Panc1 (cell line): ENCODE data around the gene FNDC10.

Source experiments
- POLR2AphosphoS5 ChIP-seq: IDR thresholded peaks from 2 replicates; pipeline ENCODE4 v1.6.1; 2012; ENCODE audit warnings: mild to moderate bottlenecking, low read depth, low read length, moderate library complexity
- TF ChIP-seq, protein P1 (sequence below): fragments of 450-650 bp; IDR thresholded peaks from 2 replicates; pipeline ENCODE4 v1.5.1; 2017; ENCODE audit warnings: mild to moderate bottlenecking

DNA sequence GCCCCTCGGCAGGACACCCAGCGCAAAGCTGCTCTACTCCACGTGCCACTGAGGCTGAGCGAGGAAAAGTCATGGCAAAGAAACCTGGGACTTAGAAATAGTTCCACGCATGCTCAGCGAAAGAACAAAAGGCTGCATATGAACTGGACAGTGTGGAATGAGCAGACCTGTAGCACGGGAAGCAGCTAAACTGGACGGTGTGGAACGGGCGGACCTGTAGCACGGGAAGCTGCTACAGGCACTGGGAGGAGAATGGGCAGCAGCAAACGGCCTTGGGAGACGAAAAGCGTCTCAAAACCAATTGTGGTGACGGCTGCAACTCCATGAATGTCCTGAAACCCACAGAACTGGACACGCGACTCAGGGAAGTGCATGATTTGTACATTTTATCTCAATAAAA is 40.9 kb downstream of the FNDC10 start:
- TF ChIP-seq POLR2AphosphoS5, result no peak
- TF ChIP-seq, protein P1, sequence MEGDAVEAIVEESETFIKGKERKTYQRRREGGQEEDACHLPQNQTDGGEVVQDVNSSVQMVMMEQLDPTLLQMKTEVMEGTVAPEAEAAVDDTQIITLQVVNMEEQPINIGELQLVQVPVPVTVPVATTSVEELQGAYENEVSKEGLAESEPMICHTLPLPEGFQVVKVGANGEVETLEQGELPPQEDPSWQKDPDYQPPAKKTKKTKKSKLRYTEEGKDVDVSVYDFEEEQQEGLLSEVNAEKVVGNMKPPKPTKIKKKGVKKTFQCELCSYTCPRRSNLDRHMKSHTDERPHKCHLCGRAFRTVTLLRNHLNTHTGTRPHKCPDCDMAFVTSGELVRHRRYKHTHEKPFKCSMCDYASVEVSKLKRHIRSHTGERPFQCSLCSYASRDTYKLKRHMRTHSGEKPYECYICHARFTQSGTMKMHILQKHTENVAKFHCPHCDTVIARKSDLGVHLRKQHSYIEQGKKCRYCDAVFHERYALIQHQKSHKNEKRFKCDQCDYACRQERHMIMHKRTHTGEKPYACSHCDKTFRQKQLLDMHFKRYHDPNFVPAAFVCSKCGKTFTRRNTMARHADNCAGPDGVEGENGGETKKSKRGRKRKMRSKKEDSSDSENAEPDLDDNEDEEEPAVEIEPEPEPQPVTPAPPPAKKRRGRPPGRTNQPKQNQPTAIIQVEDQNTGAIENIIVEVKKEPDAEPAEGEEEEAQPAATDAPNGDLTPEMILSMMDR, result no peak
